ENCODE data around the gene SLC27A1.

Gene SLC27A1

GRCh38 chr19:17470068-17470841, at the start of gene SLC27A1:
SLC27A1 (plus strand) TSS chr19:17470524; CDS start chr19:17470541, 17 bp downstream.
- DNase-seq = peak; percentile 96

- DNase-seq = no peak
Measured at GRCh38 chr19:17421942-17422341, 48.4 kb upstream of the SLC27A1 start.

- no peak for DNase-seq
Measured at GRCh38 chr19:17423429-17424208, 46.7 kb upstream of the SLC27A1 start.

- DNase-seq = peak; percentile 50
Measured at GRCh38 chr19:17424743-17425365, 45.5 kb upstream of the SLC27A1 start.

- DNase-seq = no peak
Measured at GRCh38 chr19:17429641-17430113, 40.6 kb upstream of the SLC27A1 start.

DNA sequence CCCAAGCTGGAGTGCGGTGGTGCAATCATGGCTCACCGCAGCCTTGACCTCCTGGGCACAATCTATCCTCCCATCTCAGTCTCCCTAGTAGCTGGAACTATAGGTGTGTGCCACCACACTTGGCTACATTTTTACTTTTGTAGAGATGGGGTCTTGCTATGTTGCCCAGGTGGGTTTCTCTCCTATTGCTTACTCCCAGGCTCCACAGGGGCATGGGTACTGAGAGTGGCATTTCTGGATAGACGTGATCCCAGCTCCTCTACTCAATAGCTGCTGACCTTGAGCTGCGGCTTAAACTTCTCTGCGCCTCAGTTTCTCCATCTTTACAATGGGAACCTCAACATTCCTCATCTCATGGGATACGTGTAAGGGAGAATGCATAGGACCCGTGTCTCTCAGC, 38.9 kb upstream of the SLC27A1 start:
- no peak for DNase-seq

GRCh38 chr19:17435218-17435617, 35.1 kb upstream of the SLC27A1 start:
- DNase-seq = no peak

- no peak for DNase-seq
Measured at GRCh38 chr19:17436094-17436873, 34.0 kb upstream of the SLC27A1 start.

DNA sequence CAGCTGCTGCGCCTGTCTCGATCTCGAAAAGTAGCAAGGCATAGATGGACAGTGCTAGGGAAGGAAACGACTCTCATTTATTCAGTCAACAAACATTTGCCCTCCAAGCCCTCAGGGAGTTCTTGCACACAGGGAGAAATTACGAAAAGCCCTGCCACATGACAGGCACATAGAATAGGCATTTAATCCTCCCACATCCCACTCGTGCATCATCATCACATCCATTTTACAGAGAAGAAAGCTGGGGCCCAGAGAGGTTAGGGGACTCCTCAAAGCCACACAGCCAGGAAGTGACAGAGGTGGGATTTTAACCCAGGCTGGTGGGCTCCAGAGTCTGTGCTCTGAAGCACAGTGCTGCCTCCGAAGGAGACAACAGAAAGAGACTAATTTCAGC, 33.5 kb upstream of the SLC27A1 start:
- DNase-seq = no peak

GRCh38 chr19:17441241-17442021, 28.9 kb upstream of the SLC27A1 start:
- DNase-seq = peak; percentile 11

GRCh38 chr19:17445526-17446165, 24.7 kb upstream of the SLC27A1 start:
- no peak for DNase-seq

DNA sequence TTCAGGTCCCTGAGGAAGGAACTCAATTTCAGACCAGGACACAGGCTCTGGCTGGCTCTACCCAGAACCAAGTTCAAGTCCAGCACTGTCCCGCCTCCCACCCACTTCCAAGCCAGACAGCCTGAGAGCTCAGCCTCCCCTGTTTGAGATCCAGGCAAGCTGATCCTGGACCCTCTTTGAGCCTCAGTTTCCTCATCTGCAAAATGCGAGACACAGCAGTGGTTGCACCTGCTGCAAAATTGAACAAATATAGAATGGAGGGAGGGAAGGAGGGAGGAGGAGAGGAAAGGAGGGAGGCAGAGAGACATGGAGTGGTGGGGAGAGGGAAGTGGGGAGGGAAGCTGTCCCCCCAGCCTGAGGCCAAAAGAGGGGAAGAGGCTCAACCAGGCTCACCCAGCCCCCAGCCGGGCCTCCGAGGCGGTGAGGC, 22.6 kb upstream of the SLC27A1 start:
- no peak for DNase-seq

DNA sequence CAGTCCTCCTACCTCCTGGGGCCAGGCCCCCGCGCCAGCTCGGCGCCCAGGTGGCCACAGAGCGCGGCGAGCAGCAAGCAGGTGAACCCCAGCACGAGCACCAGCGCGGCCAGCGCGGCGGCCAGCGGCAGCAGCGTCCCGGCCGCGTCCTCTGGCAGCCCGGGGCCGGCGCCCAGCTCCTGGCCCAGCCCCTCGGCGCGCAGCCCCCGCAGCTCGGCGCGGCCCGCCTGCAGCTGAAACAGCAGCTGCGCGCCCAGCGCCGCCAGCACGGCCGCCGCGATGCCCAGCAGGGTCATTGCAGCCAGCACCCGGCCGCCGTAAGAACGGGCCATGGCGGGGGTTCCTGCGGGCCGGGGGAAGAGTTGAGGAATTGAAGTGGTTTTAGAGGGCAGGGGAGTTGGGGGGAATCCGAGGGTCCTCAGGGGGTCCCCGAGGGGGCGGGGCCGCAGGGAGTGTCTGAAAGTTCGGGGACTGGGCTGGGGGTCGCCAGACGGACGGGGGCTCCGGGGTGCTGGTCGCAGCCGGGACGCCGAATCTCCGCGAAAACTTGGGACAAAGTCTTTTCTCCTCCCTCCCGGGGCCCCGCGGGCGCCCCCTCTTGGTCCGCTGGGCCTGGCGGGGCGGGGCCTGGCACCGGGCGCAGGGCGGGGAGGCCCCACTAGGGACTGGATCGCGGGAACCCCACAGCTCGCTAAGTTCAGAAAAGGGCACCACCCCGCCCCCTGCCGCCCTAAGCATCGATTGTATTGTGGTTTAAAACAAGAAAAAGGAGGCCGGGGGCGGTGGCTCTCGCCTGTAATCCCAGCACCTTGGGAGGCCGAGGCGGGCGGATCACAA, 22.0 kb upstream of the SLC27A1 start, which contains the start of gene TMEM221:
Gene TMEM221, minus strand, starts transcription at position 538 of the 837 bp plus-strand sequence. Its CDS starts 206 bp downstream, at position 332.
- peak; percentile 74 for DNase-seq

- peak; percentile 48 for DNase-seq
Measured at GRCh38 chr19:17450264-17451075, 19.9 kb upstream of the SLC27A1 start.

DNA sequence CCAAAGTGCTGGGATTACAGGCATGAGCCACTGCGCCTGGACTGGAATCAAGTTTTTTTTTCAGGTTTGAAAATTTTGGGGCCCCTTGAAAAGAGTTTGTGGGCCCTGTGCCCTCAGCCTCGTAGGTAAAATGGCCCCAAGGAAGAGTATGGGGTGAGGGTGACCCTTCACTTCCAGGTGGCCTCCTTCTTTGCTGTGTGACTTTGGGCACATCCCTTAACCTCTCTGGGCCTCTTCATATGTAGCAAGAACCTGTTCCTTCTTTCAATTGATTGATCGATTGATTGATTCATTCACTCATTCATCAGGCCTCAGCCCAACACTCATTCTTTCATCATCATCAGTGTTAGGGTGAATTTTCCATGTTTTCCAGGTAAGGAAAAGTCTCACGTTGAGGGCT, 18.5 kb upstream of the SLC27A1 start:
- no peak for DNase-seq

DNA sequence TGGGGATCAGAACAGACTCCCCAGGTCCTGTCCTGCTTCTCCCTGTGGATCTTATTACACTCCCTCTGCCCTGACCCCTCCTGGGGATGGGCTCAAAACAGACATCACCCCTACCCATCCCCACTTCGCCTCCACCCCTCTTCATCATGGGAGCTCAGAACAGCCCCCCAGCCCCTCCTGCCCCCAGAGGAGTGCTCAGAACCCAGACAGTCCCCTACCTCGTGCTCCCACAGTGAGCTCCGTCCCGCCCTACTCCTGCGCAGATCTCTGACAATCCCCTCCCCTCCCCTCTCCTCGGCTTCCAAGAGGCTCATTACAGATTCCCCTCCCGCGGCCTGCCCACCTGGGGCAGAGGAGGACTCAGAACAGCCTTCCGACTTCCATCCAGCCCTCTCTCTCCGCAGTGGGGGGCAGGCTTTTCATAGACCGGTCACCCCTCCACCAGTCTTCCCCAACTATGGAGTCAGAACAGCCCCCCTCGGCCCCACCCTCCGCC, 15.7 kb upstream of the SLC27A1 start:
- no peak for DNase-seq

- no peak for DNase-seq
Measured at GRCh38 chr19:17455308-17456123, 14.8 kb upstream of the SLC27A1 start.

DNA sequence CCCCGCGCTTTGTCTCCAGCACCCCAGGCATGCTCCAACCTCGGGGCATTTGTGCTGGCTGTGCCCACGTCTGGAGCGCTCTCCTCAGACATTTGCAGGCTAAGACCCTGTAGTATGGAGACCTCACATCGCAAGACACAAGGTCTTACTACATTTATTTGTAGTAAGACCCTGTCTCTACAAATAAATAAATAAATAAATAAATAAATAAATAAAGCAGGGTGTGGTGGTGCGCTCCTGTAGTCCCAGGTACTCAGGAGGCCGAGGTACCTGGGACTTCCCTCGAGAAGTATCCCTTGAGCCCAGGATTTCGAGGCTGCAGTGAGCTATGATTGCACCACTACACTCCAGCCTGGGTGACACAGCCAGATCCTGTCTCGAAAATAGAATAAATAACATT, 14.2 kb upstream of the SLC27A1 start:
- no peak for DNase-seq

Data from CD4-positive, alpha-beta T cell treated with Interleukin-6 for 4 hours (primary cell).